GM23338 (cell line): ENCODE results near the gene DPEP3. TPM values are rescaled to one million over a fixed set of nuclear protein-coding genes. Genes with fewer than 3 reads are reported as not detected.

Source experiments
- ATAC-seq: fragments of 200-7000 bp; cut with Tn5 transposase; 3 replicates; pipeline ENCODE4 v1.9.1; 2020
- DNase-seq: peaks from one replicate; pipeline ENCODE4 v3.0.0-alpha.2; 2015; ENCODE audit warnings: low spot score
- H2AFZ ChIP-seq: fragments of 200-600 bp; sonication (generic); 2 replicates; pipeline ENCODE4 v1.8.0; 2016; ENCODE audit warnings: antibody characterized with exemption, mild to moderate bottlenecking, moderate library complexity
- H3F3A ChIP-seq: fragments of 200-600 bp; sonication (generic); replicated peaks from 2 replicates; pipeline ENCODE4 v1.8.0; 2017; ENCODE audit warnings: antibody characterized with exemption, mixed run types, low read depth
- H3K27ac ChIP-seq: fragments of 200-600 bp; sonication (generic); 2 replicates; pipeline ENCODE4 v1.6.1; 2016; ENCODE audit warnings: low read depth
- H3K27me3 ChIP-seq: fragments of 200-600 bp; sonication (generic); 2 replicates; pipeline ENCODE4 v1.8.0; 2016; ENCODE audit warnings: mild to moderate bottlenecking, mixed run types, moderate library complexity; ENCODE audit not compliant: insufficient read depth
- H3K36me3 ChIP-seq: fragments of 200-600 bp; sonication (generic); 2 replicates; pipeline ENCODE4 v1.8.0; 2016; ENCODE audit warnings: mild to moderate bottlenecking; ENCODE audit not compliant: insufficient read depth
- H3K4me1 ChIP-seq: fragments of 200-600 bp; sonication (generic); 2 replicates; pipeline ENCODE4 v1.8.0; 2016; ENCODE audit warnings: mild to moderate bottlenecking, moderate library complexity; ENCODE audit not compliant: insufficient read depth
- H3K4me2 ChIP-seq: fragments of 200-600 bp; sonication (generic); 2 replicates; pipeline ENCODE4 v1.7.1; 2017; ENCODE audit warnings: mixed run types
- H3K4me3 ChIP-seq: fragments of 200-600 bp; sonication (generic); 2 replicates; pipeline ENCODE4 v1.6.1; 2016; ENCODE audit warnings: mixed run types
- H3K79me2 ChIP-seq: fragments of 200-600 bp; sonication (generic); replicated peaks from 2 replicates; pipeline ENCODE4 v1.8.0; 2017; ENCODE audit warnings: mild to moderate bottlenecking; ENCODE audit not compliant: insufficient read depth
- H3K9me2 ChIP-seq: fragments of 200-600 bp; sonication (generic); 2 replicates; pipeline ENCODE4 v1.8.0; 2017; ENCODE audit not compliant: insufficient read depth
- H4K20me1 ChIP-seq: fragments of 200-600 bp; sonication (generic); replicated peaks from 2 replicates; pipeline ENCODE4 v1.8.0; 2017; ENCODE audit warnings: mild to moderate bottlenecking; ENCODE audit not compliant: insufficient read depth
- H3K27ac Mint-ChIP-seq: 2 replicates; pipeline ENCODE4 v1.8.0; 2020; ENCODE audit warnings: inconsistent platforms, mild to moderate bottlenecking, moderate library complexity, mixed read lengths
- H3K27me3 Mint-ChIP-seq: 3 replicates; pipeline ENCODE4 v1.8.0; 2022; ENCODE audit warnings: low read depth, mild to moderate bottlenecking, moderate library complexity, mixed read lengths, inconsistent platforms; ENCODE audit not compliant: insufficient read depth, poor library complexity
- H3K36me3 Mint-ChIP-seq: 3 replicates; pipeline ENCODE4 v1.8.0; 2021; ENCODE audit warnings: low read depth, mild to moderate bottlenecking, inconsistent platforms, moderate library complexity, mixed read lengths
- H3K4me1 Mint-ChIP-seq: 3 replicates; pipeline ENCODE4 v1.8.0; 2020; ENCODE audit warnings: mild to moderate bottlenecking, inconsistent platforms, mixed read lengths
- H3K4me3 Mint-ChIP-seq: 3 replicates; pipeline ENCODE4 v1.8.0; 2021; ENCODE audit warnings: moderate library complexity, mild to moderate bottlenecking, inconsistent platforms, mixed read lengths
- H3K9me3 Mint-ChIP-seq: 3 replicates; pipeline ENCODE4 v1.8.0; 2020; ENCODE audit warnings: moderate library complexity, mild to moderate bottlenecking, inconsistent platforms, mixed read lengths
- CREB1 ChIP-seq: fragments of 250-450 bp; sonication (Bioruptor Pico); IDR thresholded peaks from 2 replicates; pipeline ENCODE4 v1.5.0; 2020; ENCODE audit warnings: low read depth, mild to moderate bottlenecking, moderate library complexity
- polyA plus RNA-seq: library from polyadenylated mRNA; unstranded; fragments of >200 nt; fragmentation: Nextera tagmentation; extraction: Ambion mirVana; gene quantifications from 2 replicates; pipeline ENCODE4 v1.2.1, GENCODE V29; 2016
- small RNA-seq: library from RNA; depleted of rRNA; stranded (forward); fragments of <200 nt; gene quantifications from one replicate; pipeline ENCODE3, GENCODE V24; 2014; ENCODE audit warnings: low replicate concordance
- total RNA-seq: library from RNA; depleted of rRNA; stranded (reverse); fragments of >200 nt; shearing (Covaris generic); gene quantifications from 2 replicates; pipeline ENCODE4 v1.2.3, GENCODE V29; 2014; rRNA removed
- TF ChIP-seq, protein P1 (sequence below), 2 experiments: fragments of 200-600 bp in 1 of 2; sonication (generic) in 1 of 2; conservative IDR thresholded peaks; 2 replicates each; pipeline versions ENCODE4 v1.5.1 to v1.6.1; 2016 to 2017; ENCODE audit warnings: antibody characterized with exemption in 2 of 2, low read depth in 2 of 2, mild to moderate bottlenecking in 2 of 2, moderate library complexity in 1 of 2

Gene DPEP3
- total and polyA plus RNA-seq, 2 experiments from 2014 or later, result 8.8 to 18.4 TPM

- TF ChIP-seq, protein P1, sequence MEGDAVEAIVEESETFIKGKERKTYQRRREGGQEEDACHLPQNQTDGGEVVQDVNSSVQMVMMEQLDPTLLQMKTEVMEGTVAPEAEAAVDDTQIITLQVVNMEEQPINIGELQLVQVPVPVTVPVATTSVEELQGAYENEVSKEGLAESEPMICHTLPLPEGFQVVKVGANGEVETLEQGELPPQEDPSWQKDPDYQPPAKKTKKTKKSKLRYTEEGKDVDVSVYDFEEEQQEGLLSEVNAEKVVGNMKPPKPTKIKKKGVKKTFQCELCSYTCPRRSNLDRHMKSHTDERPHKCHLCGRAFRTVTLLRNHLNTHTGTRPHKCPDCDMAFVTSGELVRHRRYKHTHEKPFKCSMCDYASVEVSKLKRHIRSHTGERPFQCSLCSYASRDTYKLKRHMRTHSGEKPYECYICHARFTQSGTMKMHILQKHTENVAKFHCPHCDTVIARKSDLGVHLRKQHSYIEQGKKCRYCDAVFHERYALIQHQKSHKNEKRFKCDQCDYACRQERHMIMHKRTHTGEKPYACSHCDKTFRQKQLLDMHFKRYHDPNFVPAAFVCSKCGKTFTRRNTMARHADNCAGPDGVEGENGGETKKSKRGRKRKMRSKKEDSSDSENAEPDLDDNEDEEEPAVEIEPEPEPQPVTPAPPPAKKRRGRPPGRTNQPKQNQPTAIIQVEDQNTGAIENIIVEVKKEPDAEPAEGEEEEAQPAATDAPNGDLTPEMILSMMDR (conservative IDR thresholded peaks at IDR 0.05; ENCODE audit: low read depth in 2 of 2), result peak in 1 of 2 experiments; percentile 22; a peak in 1 of 4 replicates
- no peak for TF ChIP-seq CREB1
- Histone ChIP-seq H4K20me1 (no peaks in the 10 kb centered on the region; the same call in 1 of the 2 replicates), H3K36me3 (no peaks in the 10 kb centered on the region), H3K27me3 (no peaks in the 10 kb centered on the region), H3K27ac (peak overlapping the region; percentile 55; the same call in 1 of the 2 replicates), H3K4me1 (peaks cover 6% of the 10 kb centered on the region; the same call in 1 of the 2 replicates), H3K9me2 (no peaks in the 10 kb centered on the region), H2AFZ (no peak overlapping the region), H3K4me2 (no peak overlapping the region), H3K79me2 (no peaks in the 10 kb centered on the region), H3K4me3 (no peak overlapping the region), H3F3A (0 out of 2 replicates have a peak, but pooled peaks cover 6% of the 10 kb centered on the region)
- peak overlapping the region; percentile 85 for H3K27ac Mint-ChIP-seq
- ATAC-seq, result peak; percentile 64
- H3K27me3 Mint-ChIP-seq, result peaks cover 10% of the 10 kb centered on the region
- no peaks in the 10 kb centered on the region for H3K36me3 Mint-ChIP-seq
- H3K4me3 Mint-ChIP-seq, result no peak overlapping the region; the same call in 2 of the 3 replicates
- H3K4me1 Mint-ChIP-seq, result peaks cover 19% of the 10 kb centered on the region
- peak; percentile 74 for DNase-seq
- H3K9me3 Mint-ChIP-seq, result no peaks in the 10 kb centered on the region
Observed at GRCh38 chr16:67926181-67926750, 54.0 kb downstream of the DPEP3 start.

Small RNA genes lying within 50 kb of the gene (small RNA-seq; reads per million reads assigned to genes)
- gene RNU6-359P, result not detected

Other genes with a start within 250 kb of the DPEP3 start
- gene RANBP10, start 173.9 kb downstream of the DPEP3 start, total RNA-seq, result 9.0 and 9.2 TPM in 2 replicates
- gene RANBP10, start 173.9 kb downstream of the DPEP3 start, polyA plus RNA-seq, result 13.6 and 18.0 TPM in 2 replicates
- 2.4 TPM in 1 of 2 replicates, not detected in the other for gene TSNAXIP1, start 173.6 kb downstream of the DPEP3 start, total RNA-seq
- 0.97 and 1.4 TPM in 2 replicates for gene TSNAXIP1, start 173.6 kb downstream of the DPEP3 start, polyA plus RNA-seq
- 102 and 115 TPM in 2 replicates for gene THAP11, start 138.2 kb downstream of the DPEP3 start, total RNA-seq
- gene THAP11, start 138.2 kb downstream of the DPEP3 start, polyA plus RNA-seq, result 37.3 and 39.5 TPM in 2 replicates
- gene NUTF2, start 133.6 kb downstream of the DPEP3 start, total RNA-seq, result 158 and 321 TPM in 2 replicates
- gene NUTF2, start 133.6 kb downstream of the DPEP3 start, polyA plus RNA-seq, result 373 and 391 TPM in 2 replicates
- 31.8 and 55.4 TPM in 2 replicates for gene CENPT, start 132.8 kb downstream of the DPEP3 start, total RNA-seq
- gene CENPT, start 132.8 kb downstream of the DPEP3 start, polyA plus RNA-seq, result 59.2 and 63.8 TPM in 2 replicates
- 74.2 and 98.5 TPM in 2 replicates for gene EDC4, start 107.4 kb downstream of the DPEP3 start, total RNA-seq
- gene EDC4, start 107.4 kb downstream of the DPEP3 start, polyA plus RNA-seq, result 34.8 and 39.6 TPM in 2 replicates
- 13.8 and 14.0 TPM in 2 replicates for gene NRN1L, start 95.6 kb downstream of the DPEP3 start, total RNA-seq
- gene NRN1L, start 95.6 kb downstream of the DPEP3 start, polyA plus RNA-seq, result 26.1 and 33.8 TPM in 2 replicates
- gene PSKH1, start 87.2 kb downstream of the DPEP3 start, total RNA-seq, result 22.1 and 23.9 TPM in 2 replicates
- 8.3 and 14.3 TPM in 2 replicates for gene PSKH1, start 87.2 kb downstream of the DPEP3 start, polyA plus RNA-seq
- gene CTRL, start 48.6 kb downstream of the DPEP3 start, total RNA-seq, result 1.6 and 8.0 TPM in 2 replicates
- gene CTRL, start 48.6 kb downstream of the DPEP3 start, polyA plus RNA-seq, result 12.8 and 13.0 TPM in 2 replicates
- 27.5 and 35.0 TPM in 2 replicates for gene PSMB10, start 43.6 kb downstream of the DPEP3 start, total RNA-seq
- 114 and 129 TPM in 2 replicates for gene PSMB10, start 43.6 kb downstream of the DPEP3 start, polyA plus RNA-seq
- 17.6 and 18.9 TPM in 2 replicates for gene LCAT, start 36.4 kb downstream of the DPEP3 start, total RNA-seq
- 12.4 and 13.7 TPM in 2 replicates for gene LCAT, start 36.4 kb downstream of the DPEP3 start, polyA plus RNA-seq
- gene SLC12A4, start 11.9 kb downstream of the DPEP3 start, total RNA-seq, result 53.0 and 56.7 TPM in 2 replicates
- gene SLC12A4, start 11.9 kb downstream of the DPEP3 start, polyA plus RNA-seq, result 17.6 and 19.9 TPM in 2 replicates
- not detected in 2 replicates for gene DPEP2, start 19.0 kb upstream of the DPEP3 start, total RNA-seq
- gene DPEP2, start 19.0 kb upstream of the DPEP3 start, polyA plus RNA-seq, result 0.09 TPM in 1 of 2 replicates, not detected in the other
- gene DPEP2NB, start 35.4 kb upstream of the DPEP3 start, total RNA-seq, result not detected in 2 replicates
- 0.19 TPM in 1 of 2 replicates, not detected in the other for gene DPEP2NB, start 35.4 kb upstream of the DPEP3 start, polyA plus RNA-seq
- 18.0 and 23.8 TPM in 2 replicates for gene DDX28, start 42.7 kb upstream of the DPEP3 start, total RNA-seq
- 11.9 and 12.2 TPM in 2 replicates for gene DDX28, start 42.7 kb upstream of the DPEP3 start, polyA plus RNA-seq
- 22.4 and 26.4 TPM in 2 replicates for gene DUS2, start 42.8 kb upstream of the DPEP3 start, total RNA-seq
- gene DUS2, start 42.8 kb upstream of the DPEP3 start, polyA plus RNA-seq, result 12.8 and 13.3 TPM in 2 replicates
- gene NFATC3, start 104.9 kb upstream of the DPEP3 start, total RNA-seq, result 34.5 and 40.9 TPM in 2 replicates
- gene NFATC3, start 104.9 kb upstream of the DPEP3 start, polyA plus RNA-seq, result 9.2 and 9.3 TPM in 2 replicates